A172 (cell line): ENCODE measurements around the gene SYTL4. TPM values are rescaled to one million over a fixed set of nuclear protein-coding genes. Genes with fewer than 3 reads are reported as not detected.

Source experiments
- DNase-seq: peaks from one replicate; pipeline ENCODE4 v3.0.0-alpha.2; 2015; ENCODE audit warnings: low spot score
- total RNA-seq: library from RNA; depleted of rRNA; stranded (reverse); fragments of >200 nt; shearing (Covaris generic); gene quantifications from 2 replicates; pipeline ENCODE4 v1.2.3, GENCODE V29; 2014

The SYTL4 gene
- total RNA-seq, 1 experiment from 2014 or later = 5.7 TPM

GRCh38 chrX:100695302-100695701 is 36.6 kb downstream of the SYTL4 start:
- peak; percentile 0 for DNase-seq

GRCh38 chrX:100687546-100687945 is 44.4 kb downstream of the SYTL4 start:
- no peak for DNase-seq

GRCh38 chrX:100687128-100687527 is 44.8 kb downstream of the SYTL4 start:
- DNase-seq = no peak

- DNase-seq = no peak
These were observed 46.0 kb downstream of the SYTL4 start for GRCh38 chrX:100685997-100686305.

GRCh38 chrX:100685284-100685996 is 46.5 kb downstream of the SYTL4 start:
- peak; percentile 40 for DNase-seq

GRCh38 chrX:100682939-100683338 is 49.0 kb downstream of the SYTL4 start:
- DNase-seq = no peak

- no peak for DNase-seq
These were observed 50.3 kb downstream of the SYTL4 start for GRCh38 chrX:100681599-100681998.

- DNase-seq = no peak
These were observed 51.2 kb downstream of the SYTL4 start for GRCh38 chrX:100680756-100681155.

GRCh38 chrX:100677611-100678181 is 54.2 kb downstream of the SYTL4 start:
- DNase-seq = no peak

GRCh38 chrX:100674705-100675104 is 57.2 kb downstream of the SYTL4 start:
- no peak for DNase-seq

- DNase-seq = peak; percentile 0
These were observed 58.4 kb downstream of the SYTL4 start for GRCh38 chrX:100673397-100673953.

- no peak for DNase-seq
These were observed 59.0 kb downstream of the SYTL4 start for GRCh38 chrX:100672966-100673365.

GRCh38 chrX:100663642-100664041 is 68.3 kb downstream of the SYTL4 start:
- no peak for DNase-seq

- no peak for DNase-seq
These were observed 69.1 kb downstream of the SYTL4 start for GRCh38 chrX:100662796-100663195.

- DNase-seq = no peak
These were observed 69.8 kb downstream of the SYTL4 start for GRCh38 chrX:100662170-100662569.

GRCh38 chrX:100659431-100660137 is 72.3 kb downstream of the SYTL4 start:
- no peak for DNase-seq

GRCh38 chrX:100658941-100659381 is 73.0 kb downstream of the SYTL4 start:
- DNase-seq = no peak

- DNase-seq = peak; percentile 1
These were observed 77.7 kb downstream of the SYTL4 start for GRCh38 chrX:100654261-100654660.

GRCh38 chrX:100652266-100652665 is 79.7 kb downstream of the SYTL4 start:
- no peak for DNase-seq

GRCh38 chrX:100650841-100651240 is 81.1 kb downstream of the SYTL4 start:
- no peak for DNase-seq

GRCh38 chrX:100649550-100650356 is 82.2 kb downstream of the SYTL4 start:
- no peak for DNase-seq
